Activated CD8-positive, alpha-beta memory T cell treated with anti-CD3 and anti-CD28 coated beads, Interleukin-2, amount 50 U/mL, for 24 hours (primary cell): Measurements from ENCODE around the gene PCGF1.
A peak's percentile ranks its signal among the peaks of the same experiment; 100 is the strongest.

Experiments used
- DNase-seq: peaks from one replicate; pipeline ENCODE4 v3.0.0-alpha.2; 2020; ENCODE audit errors: extremely low read depth

Gene PCGF1

GRCh38 chr2:74507145-74507925 lies at the start of gene PCGF1:
TSS of gene PCGF1 (minus strand) at chr2:74507695. CDS start at chr2:74507668, 27 bp downstream.
- DNase-seq = peak; percentile 94

- no peak for DNase-seq
Measured at GRCh38 chr2:74556831-74557370, 49.4 kb upstream of the PCGF1 start.

GRCh38 chr2:74556159-74556558 lies 48.7 kb upstream of the PCGF1 start:
- no peak for DNase-seq

GRCh38 chr2:74555610-74556103 lies 48.2 kb upstream of the PCGF1 start:
- no peak for DNase-seq

- DNase-seq = no peak
Measured at GRCh38 chr2:74554820-74555531, 47.5 kb upstream of the PCGF1 start.

GRCh38 chr2:74553892-74554819 lies 46.7 kb upstream of the PCGF1 start, which contains the start of the genes DOK1 and LOXL3:
TSS of gene DOK1 (plus strand) at chr2:74554720. CDS start at chr2:74554755, 35 bp downstream.
TSS of gene LOXL3 (minus strand) at chr2:74553942. CDS start at chr2:74552634, 1,308 bp downstream.
- DNase-seq = peak; percentile 59

- no peak for DNase-seq
Measured at GRCh38 chr2:74552914-74553811, 45.7 kb upstream of the PCGF1 start.

GRCh38 chr2:74551942-74552913 lies 44.7 kb upstream of the PCGF1 start:
- no peak for DNase-seq

- no peak for DNase-seq
Measured at GRCh38 chr2:74551530-74551929, 44.0 kb upstream of the PCGF1 start.

- no peak for DNase-seq
Measured at GRCh38 chr2:74550231-74550630, 42.7 kb upstream of the PCGF1 start.

- no peak for DNase-seq
Measured at GRCh38 chr2:74548900-74549826, 41.7 kb upstream of the PCGF1 start.

GRCh38 chr2:74548285-74548899 lies 40.9 kb upstream of the PCGF1 start:
- DNase-seq = no peak

- DNase-seq = no peak
Measured at GRCh38 chr2:74546004-74546403, 38.5 kb upstream of the PCGF1 start.

- DNase-seq = no peak
Measured at GRCh38 chr2:74544634-74545033, 37.1 kb upstream of the PCGF1 start.

GRCh38 chr2:74542978-74543377 lies 35.5 kb upstream of the PCGF1 start:
- DNase-seq = no peak

GRCh38 chr2:74540291-74540690 lies 32.8 kb upstream of the PCGF1 start:
- DNase-seq = no peak

GRCh38 chr2:74538881-74539339 lies 31.4 kb upstream of the PCGF1 start:
- no peak for DNase-seq
